Pancreas (tissue), 10 donors: ENCODE measurements around the gene OR10J5. TPM values are rescaled to one million over a fixed set of nuclear protein-coding genes. Genes with fewer than 3 reads are reported as not detected.

Experiments used
- ATAC-seq, 4 donors: fragments of 200-7000 bp; cut with Tn5 transposase; one replicate each; pipeline versions ENCODE4 v1.8.0 to v1.9.1; 2020; ENCODE audit warnings: mild to moderate bottlenecking in 4 of 4, moderate library complexity in 4 of 4
- DNase-seq, 6 donors: peaks; one replicate each; pipeline ENCODE4 v3.0.0-alpha.2; 2020
- FAIRE-seq: peaks from 2 replicates; lab custom pipeline; 2012; peaks lifted over from hg19 to GRCh38; lab: Jason Lieb, UNC
- H3K27ac ChIP-seq, 4 donors: fragments of 200-600 bp; sonication (generic); 1 replicate in 3 of 4; 2 replicates in 1 of 4; pipeline versions ENCODE4 v1.5.0 to v1.8.0; 2020
- H3K27me3 ChIP-seq, 4 donors: fragments of 200-600 bp; one replicate each; pipeline ENCODE4 v1.8.0; 2021
- H3K36me3 ChIP-seq, 3 donors: fragments of 200-600 bp; sonication (generic) in 1 of 3; one replicate each; pipeline versions ENCODE4 v1.5.0 to v1.8.0; 2020 to 2021
- H3K4me1 ChIP-seq, 3 donors: fragments of 200-600 bp; one replicate each; pipeline ENCODE4 v1.8.0; 2021
- H3K4me3 ChIP-seq, 4 donors: fragments of 200-600 bp; sonication (generic) in 2 of 4; one replicate each; pipeline versions ENCODE4 v1.5.0 to v1.8.0; 2020 to 2021
- H3K9me3 ChIP-seq, 4 donors: fragments of 200-600 bp; one replicate each; pipeline ENCODE4 v1.8.0; 2021
- WGBS, 2 donors: extraction: QIAGEN DNeasy Blood & Tissue Kit; methylation state at CpG; one replicate each; pipeline ENCODE4 v1.1.7; 2013; 5-methylcytosine and 5-hydroxymethylcytosine counted together
- intact Hi-C, 3 donors: fragments of 100-400 bp; cut with DNase I; formaldehyde crosslinking; loops; one replicate each; pipeline versions ENCODE4 v1.11.1 to v1.14.2; 2022
- polyA plus RNA-seq, 2 donors: library from polyadenylated mRNA; stranded (reverse); fragments of 200-250 nt; gene quantifications; one replicate each; pipeline ENCODE4 v1.2.3, GENCODE V29; 2013
- total RNA-seq, 6 donors: library from RNA; stranded (reverse); fragmentation: NEBNext Ultra II Directional in 4 of 6; extraction: Animal tissue kit (Norgen Biotek cat#: 25700) in 4 of 6; gene quantifications; one replicate each; pipeline versions ENCODE4 v1.2.1 to v1.2.4, GENCODE V29; 2021 to 2023
- TF ChIP-seq, protein P1 (sequence below), 4 donors: fragments of 200-600 bp; sonication (generic) in 3 of 4; IDR thresholded peaks; one replicate each; pipeline versions ENCODE4 v1.5.0 to v1.8.0; 2021; ENCODE audit warnings: antibody characterized with exemption in 4 of 4
- donor health status: healthy with polysubstance abuse.
- donor health status: DM: no; HTN: no; CAD: no; lungs with moderate emphysema.
- donor health status: DM: no; HTN: no; CAD: no.
- donor health status: control.
- donor health status: control.
- donor health status: Bipolar disorder and iron deficiency.
- donor health status: DM: yes; HTN: yes; CAD: no.
- donor health status: DM: no; HTN: no; CAD: no.
- donor health status: DM: no; HTN: no; CAD: no.
- donor health status: DM: yes; HTN: yes; CAD: no.

Gene OR10J5, protein sequence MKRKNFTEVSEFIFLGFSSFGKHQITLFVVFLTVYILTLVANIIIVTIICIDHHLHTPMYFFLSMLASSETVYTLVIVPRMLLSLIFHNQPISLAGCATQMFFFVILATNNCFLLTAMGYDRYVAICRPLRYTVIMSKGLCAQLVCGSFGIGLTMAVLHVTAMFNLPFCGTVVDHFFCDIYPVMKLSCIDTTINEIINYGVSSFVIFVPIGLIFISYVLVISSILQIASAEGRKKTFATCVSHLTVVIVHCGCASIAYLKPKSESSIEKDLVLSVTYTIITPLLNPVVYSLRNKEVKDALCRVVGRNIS
- total RNA-seq, result not detected
- polyA plus RNA-seq, result not detected

- H3K9me3 ChIP-seq, result no peaks in the 10 kb centered on the region
- H3K4me3 ChIP-seq, result no peak within 1 kb of the TSS
- no peaks in the 10 kb centered on the region for H3K4me1 ChIP-seq
- DNase-seq, result no peak
- peaks cover 0 to 4% (median 0%) of the 10 kb centered on the region in 4 donors for H3K27me3 ChIP-seq
- H3K36me3 ChIP-seq, result no peaks in the 10 kb centered on the region
- H3K27ac ChIP-seq, result no peak within 1 kb of the TSS
- intact Hi-C loops, result no loop called here
- no peak for FAIRE-seq
- ATAC-seq, result no peak
- WGBS, 2 donors, result 79 to 100% methylated on average over 1 of the region's 1 CpG
- TF ChIP-seq, protein P1, sequence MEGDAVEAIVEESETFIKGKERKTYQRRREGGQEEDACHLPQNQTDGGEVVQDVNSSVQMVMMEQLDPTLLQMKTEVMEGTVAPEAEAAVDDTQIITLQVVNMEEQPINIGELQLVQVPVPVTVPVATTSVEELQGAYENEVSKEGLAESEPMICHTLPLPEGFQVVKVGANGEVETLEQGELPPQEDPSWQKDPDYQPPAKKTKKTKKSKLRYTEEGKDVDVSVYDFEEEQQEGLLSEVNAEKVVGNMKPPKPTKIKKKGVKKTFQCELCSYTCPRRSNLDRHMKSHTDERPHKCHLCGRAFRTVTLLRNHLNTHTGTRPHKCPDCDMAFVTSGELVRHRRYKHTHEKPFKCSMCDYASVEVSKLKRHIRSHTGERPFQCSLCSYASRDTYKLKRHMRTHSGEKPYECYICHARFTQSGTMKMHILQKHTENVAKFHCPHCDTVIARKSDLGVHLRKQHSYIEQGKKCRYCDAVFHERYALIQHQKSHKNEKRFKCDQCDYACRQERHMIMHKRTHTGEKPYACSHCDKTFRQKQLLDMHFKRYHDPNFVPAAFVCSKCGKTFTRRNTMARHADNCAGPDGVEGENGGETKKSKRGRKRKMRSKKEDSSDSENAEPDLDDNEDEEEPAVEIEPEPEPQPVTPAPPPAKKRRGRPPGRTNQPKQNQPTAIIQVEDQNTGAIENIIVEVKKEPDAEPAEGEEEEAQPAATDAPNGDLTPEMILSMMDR (IDR thresholded peaks at IDR 0.05), result no peak
Measured at GRCh38 chr1:159535907-159536306, at the start of gene OR10J5. TSS of gene OR10J5 (minus strand) at chr1:159536007. CDS start at chr1:159536007, 0 bp downstream.

DNA sequence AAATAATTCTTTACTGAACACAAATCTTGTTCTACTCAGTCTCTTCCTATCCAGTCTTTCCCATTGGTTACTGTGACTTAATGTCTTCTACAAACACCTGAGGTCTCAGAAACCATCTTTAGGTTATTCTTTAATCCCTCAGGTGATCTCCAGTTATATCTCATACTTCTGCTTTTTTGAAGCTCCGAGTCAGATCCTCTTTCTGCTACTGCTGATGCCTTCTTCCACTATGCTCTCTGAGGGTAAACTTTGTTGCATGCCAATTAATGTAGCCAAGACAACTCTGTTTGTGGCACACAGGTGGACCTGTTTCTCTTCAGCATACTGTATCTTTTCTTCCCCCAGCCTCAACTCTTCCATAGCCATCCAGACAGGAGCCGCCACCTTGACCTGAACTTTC is 48.7 kb upstream of the OR10J5 start:
- Histone ChIP-seq H3K27ac (no peak overlapping the region), H3K9me3 (no peaks in the 10 kb centered on the region), H3K4me1 (no peaks in the 10 kb centered on the region), H3K4me3 (no peak overlapping the region), H3K36me3 (no peaks in the 10 kb centered on the region), H3K27me3 (peaks cover 0 to 3% (median 0%) of the 10 kb centered on the region in 4 donors)
- ATAC-seq (no peak), DNase-seq (no peak), FAIRE-seq (no peak)
- TF ChIP-seq, protein P1 (IDR thresholded peaks at IDR 0.05), result no peak
- intact Hi-C loops, result no loop called here
- 63 to 77% methylated on average over 2 of the region's 2 CpGs for WGBS, 2 donors

GRCh38 chr1:159581422-159581821 is 45.6 kb upstream of the OR10J5 start:
- H3K4me1 ChIP-seq, result no peaks in the 10 kb centered on the region
- WGBS, 2 donors, result 69 to 80% methylated on average over 1 of the region's 1 CpG
- FAIRE-seq (no peak), DNase-seq (no peak), ATAC-seq (no peak)
- H3K27me3 ChIP-seq, result peaks cover 0 to 3% (median 0%) of the 10 kb centered on the region in 4 donors
- no peak overlapping the region for H3K27ac ChIP-seq
- H3K4me3 ChIP-seq, result no peak overlapping the region
- H3K36me3 ChIP-seq, result no peaks in the 10 kb centered on the region
- no peaks in the 10 kb centered on the region for H3K9me3 ChIP-seq
- intact Hi-C loops, result no loop called here
- TF ChIP-seq, protein P1 (IDR thresholded peaks at IDR 0.05), result no peak

- 56 to 67% methylated on average over 3 of the region's 3 CpGs for WGBS, 2 donors
- no peaks in the 10 kb centered on the region for H3K9me3 ChIP-seq
- FAIRE-seq, result no peak
- no peaks in the 10 kb centered on the region for H3K4me1 ChIP-seq
- peaks cover 0 to 3% (median 0%) of the 10 kb centered on the region in 4 donors for H3K27me3 ChIP-seq
- H3K27ac ChIP-seq, result no peak overlapping the region
- intact Hi-C loops, result no loop called here
- no peaks in the 10 kb centered on the region for H3K36me3 ChIP-seq
- H3K4me3 ChIP-seq, result no peak overlapping the region
- DNase-seq, result no peak
- TF ChIP-seq, protein P1 (IDR thresholded peaks at IDR 0.05), result no peak
- ATAC-seq, result no peak
Measured at GRCh38 chr1:159580340-159580739, 44.5 kb upstream of the OR10J5 start.

GRCh38 chr1:159577446-159577845 is 41.6 kb upstream of the OR10J5 start:
- FAIRE-seq (no peak), DNase-seq (no peak), ATAC-seq (no peak)
- intact Hi-C loops, result no loop called here
- 78 to 88% methylated on average over 3 of the region's 3 CpGs for WGBS, 2 donors
- no peaks in the 10 kb centered on the region for H3K36me3 ChIP-seq
- H3K4me1 ChIP-seq, result no peaks in the 10 kb centered on the region
- H3K27me3 ChIP-seq, result no peaks in the 10 kb centered on the region
- H3K9me3 ChIP-seq, result no peaks in the 10 kb centered on the region
- no peak overlapping the region for H3K27ac ChIP-seq
- H3K4me3 ChIP-seq, result no peak overlapping the region
- TF ChIP-seq, protein P1 (IDR thresholded peaks at IDR 0.05), result no peak
